HL-60 (cell line): ENCODE data around the gene RYR2.

Experiments used
- GABPA ChIP-seq: IDR thresholded peaks from 2 replicates; pipeline ENCODE4 v1.6.1; 2012; ENCODE audit warnings: low read depth
- SPI1 ChIP-seq: IDR thresholded peaks from 2 replicates; pipeline ENCODE4 v1.6.1; 2012; ENCODE audit warnings: low read depth, mild to moderate bottlenecking, borderline replicate concordance
- TF ChIP-seq, protein P1 (sequence below): IDR thresholded peaks from one replicate; pipeline ENCODE4 v1.5.1; 2011; ENCODE audit warnings: low read length, control low read depth, inconsistent platforms; ENCODE audit not compliant: insufficient read depth

DNA sequence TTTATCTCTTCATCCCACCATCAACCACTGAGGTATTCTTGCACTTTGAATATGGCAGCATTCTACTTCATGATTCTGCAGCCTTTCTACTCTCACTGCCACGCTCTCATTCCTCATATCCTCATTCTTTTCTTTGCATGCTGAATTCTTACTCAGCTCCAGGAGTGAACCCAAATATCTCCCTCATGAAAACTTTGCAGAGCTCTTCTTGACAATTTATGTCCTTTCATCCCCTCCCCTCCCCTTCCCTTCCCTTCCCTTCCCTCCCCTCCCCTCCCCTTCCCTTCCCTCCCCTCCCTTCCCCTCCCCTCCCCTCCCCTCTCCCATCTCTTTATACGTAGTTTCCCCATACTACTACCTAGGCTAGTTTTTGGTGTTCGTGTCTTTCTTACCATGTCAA is 363.9 kb downstream of the RYR2 start:
- no peak for TF ChIP-seq SPI1
- TF ChIP-seq, protein P1, sequence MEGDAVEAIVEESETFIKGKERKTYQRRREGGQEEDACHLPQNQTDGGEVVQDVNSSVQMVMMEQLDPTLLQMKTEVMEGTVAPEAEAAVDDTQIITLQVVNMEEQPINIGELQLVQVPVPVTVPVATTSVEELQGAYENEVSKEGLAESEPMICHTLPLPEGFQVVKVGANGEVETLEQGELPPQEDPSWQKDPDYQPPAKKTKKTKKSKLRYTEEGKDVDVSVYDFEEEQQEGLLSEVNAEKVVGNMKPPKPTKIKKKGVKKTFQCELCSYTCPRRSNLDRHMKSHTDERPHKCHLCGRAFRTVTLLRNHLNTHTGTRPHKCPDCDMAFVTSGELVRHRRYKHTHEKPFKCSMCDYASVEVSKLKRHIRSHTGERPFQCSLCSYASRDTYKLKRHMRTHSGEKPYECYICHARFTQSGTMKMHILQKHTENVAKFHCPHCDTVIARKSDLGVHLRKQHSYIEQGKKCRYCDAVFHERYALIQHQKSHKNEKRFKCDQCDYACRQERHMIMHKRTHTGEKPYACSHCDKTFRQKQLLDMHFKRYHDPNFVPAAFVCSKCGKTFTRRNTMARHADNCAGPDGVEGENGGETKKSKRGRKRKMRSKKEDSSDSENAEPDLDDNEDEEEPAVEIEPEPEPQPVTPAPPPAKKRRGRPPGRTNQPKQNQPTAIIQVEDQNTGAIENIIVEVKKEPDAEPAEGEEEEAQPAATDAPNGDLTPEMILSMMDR = no peak
- no peak for TF ChIP-seq GABPA
